Loucy (cell line): ENCODE data around the gene KRTAP10-11.

ENCODE experiments used
- CTCF ChIP-seq: fragments of 200-600 bp; sonication (generic); conservative IDR thresholded peaks from 2 replicates; pipeline ENCODE4 v1.5.1; 2014; ENCODE audit warnings: mild to moderate bottlenecking, antibody characterized with exemption, low read length
- EZH2phosphoT487 ChIP-seq: fragments of 200-600 bp; IDR thresholded peaks from 2 replicates; pipeline ENCODE4 v1.6.1; 2018; ENCODE audit warnings: antibody characterized with exemption, mild to moderate bottlenecking, moderate library complexity, borderline replicate concordance

GRCh38 chr21:44599264-44600029, 46.8 kb upstream of the KRTAP10-11 start:
- TF ChIP-seq CTCF (no peak), EZH2phosphoT487 (no peak)
